H9 (cell line): Measurements from ENCODE around the gene BEST1. TPM values are rescaled to one million over a fixed set of nuclear protein-coding genes. Genes with fewer than 3 reads are reported as not detected.

Source experiments
- DNase-seq: peaks from one replicate; pipeline ENCODE4 v3.0.0-alpha.2; 2017
- H2AFZ ChIP-seq: one replicate; pipeline ENCODE4 v1.6.1; 2013; ENCODE audit warnings: mild to moderate bottlenecking, low read length, control low read depth, moderate library complexity
- H2AK5ac ChIP-seq: 2 replicates; pipeline ENCODE4 v1.6.1; 2013; ENCODE audit warnings: low read length, control low read depth, mixed read lengths; ENCODE audit not compliant: insufficient read length
- H2BK120ac ChIP-seq: one replicate; pipeline ENCODE4 v1.6.1; 2013; ENCODE audit warnings: low read depth, mild to moderate bottlenecking, low read length, control low read depth, inconsistent platforms; ENCODE audit not compliant: poor library complexity, severe bottlenecking
- H2BK12ac ChIP-seq: 2 replicates; pipeline ENCODE4 v1.6.1; 2013; ENCODE audit warnings: low read length, control low read depth, mixed read lengths, low read depth; ENCODE audit not compliant: insufficient read length
- H2BK15ac ChIP-seq: 2 replicates; pipeline ENCODE4 v1.6.1; 2013; ENCODE audit warnings: low read depth, low read length, control low read depth
- H2BK20ac ChIP-seq: one replicate; pipeline ENCODE4 v1.6.1; 2013; ENCODE audit warnings: low read depth, mild to moderate bottlenecking, low read length, control low read depth, inconsistent platforms; ENCODE audit not compliant: poor library complexity, severe bottlenecking
- H2BK5ac ChIP-seq: 2 replicates; pipeline ENCODE4 v1.6.1; 2013; ENCODE audit warnings: low read length, control low read depth, mixed read lengths; ENCODE audit not compliant: insufficient read length
- H3K14ac ChIP-seq: 2 replicates; pipeline ENCODE4 v1.6.1; 2013; ENCODE audit warnings: low read length, control low read depth; ENCODE audit not compliant: insufficient read depth
- H3K18ac ChIP-seq: 2 replicates; pipeline ENCODE4 v1.6.1; 2013; ENCODE audit warnings: low read depth, mild to moderate bottlenecking, mixed read lengths, low read length, control low read depth; ENCODE audit not compliant: insufficient read length
- H3K23ac ChIP-seq: 2 replicates; pipeline ENCODE4 v1.6.1; 2013; ENCODE audit warnings: low read length, control low read depth, mixed read lengths, low read depth; ENCODE audit not compliant: insufficient read length
- H3K23me2 ChIP-seq: 2 replicates; pipeline ENCODE4 v1.6.1; 2013; ENCODE audit warnings: low read depth, mild to moderate bottlenecking, mixed read lengths, low read length, control low read depth; ENCODE audit not compliant: insufficient read length, poor library complexity, severe bottlenecking
- H3K27ac ChIP-seq: 2 replicates; pipeline ENCODE4 v1.5.1; 2013; ENCODE audit warnings: low read length, control low read depth, mixed read lengths, low read depth; ENCODE audit not compliant: insufficient read length
- H3K27me3 ChIP-seq: 2 replicates; pipeline ENCODE4 v1.6.1; 2013; ENCODE audit warnings: low read length, control low read depth, inconsistent platforms; ENCODE audit not compliant: insufficient read depth
- H3K4ac ChIP-seq: 2 replicates; pipeline ENCODE4 v1.6.1; 2013; ENCODE audit warnings: low read depth, mild to moderate bottlenecking, control low read depth, inconsistent platforms, low read length, moderate library complexity
- H3K4me1 ChIP-seq: 2 replicates; pipeline ENCODE4 v1.6.1; 2013; ENCODE audit warnings: low read length, control low read depth, inconsistent platforms; ENCODE audit not compliant: insufficient read depth
- H3K4me2 ChIP-seq: 2 replicates; pipeline ENCODE4 v1.6.1; 2013; ENCODE audit warnings: low read length, control low read depth, mixed read lengths; ENCODE audit not compliant: insufficient read length, insufficient read depth
- H3K56ac ChIP-seq: 2 replicates; pipeline ENCODE4 v1.6.1; 2013; ENCODE audit warnings: low read depth, mild to moderate bottlenecking, mixed read lengths, low read length, control low read depth; ENCODE audit not compliant: insufficient read length
- H3K79me1 ChIP-seq: 2 replicates; pipeline ENCODE4 v1.6.1; 2013; ENCODE audit warnings: low read depth, mild to moderate bottlenecking, moderate library complexity, low read length, control low read depth, inconsistent platforms; ENCODE audit not compliant: insufficient read depth, poor library complexity, severe bottlenecking
- H3K79me2 ChIP-seq: 2 replicates; pipeline ENCODE4 v1.6.1; 2013; ENCODE audit warnings: low read length, control low read depth, inconsistent platforms; ENCODE audit not compliant: insufficient read depth
- H3K9ac ChIP-seq: 2 replicates; pipeline ENCODE4 v1.6.1; 2013; ENCODE audit warnings: low read length, control low read depth, mixed read lengths; ENCODE audit not compliant: insufficient read length; ENCODE audit errors: extremely low read depth
- H3K9me3 ChIP-seq: one replicate; pipeline ENCODE4 v1.6.1; 2013; ENCODE audit warnings: low read depth, low read length, inconsistent platforms; ENCODE audit not compliant: control insufficient read depth
- H3T11ph ChIP-seq: one replicate; pipeline ENCODE4 v1.6.1; 2013; ENCODE audit warnings: mild to moderate bottlenecking, low read length, control low read depth, inconsistent platforms
- H4K20me1 ChIP-seq: one replicate; pipeline ENCODE4 v1.6.1; 2013; ENCODE audit not compliant: control insufficient read depth, insufficient read length, insufficient read depth
- H4K5ac ChIP-seq: 2 replicates; pipeline ENCODE4 v1.6.1; 2013; ENCODE audit warnings: low read depth, mild to moderate bottlenecking, mixed read lengths, low read length, control low read depth; ENCODE audit not compliant: insufficient read length
- H4K8ac ChIP-seq: replicated peaks from 2 replicates; pipeline ENCODE4 v1.6.1; 2013; ENCODE audit warnings: low read length, control low read depth, mixed read lengths, low read depth; ENCODE audit not compliant: insufficient read length
- H4K91ac ChIP-seq: 2 replicates; pipeline ENCODE4 v1.6.1; 2013; ENCODE audit warnings: low read depth, mild to moderate bottlenecking, moderate library complexity, mixed read lengths, low read length, control low read depth; ENCODE audit not compliant: insufficient read length
- H3K27ac Mint-ChIP-seq, 3 experiments: 2 replicates in 2 of 3; 3 replicates in 1 of 3; pipeline ENCODE4 v1.8.0; 2020 to 2021; ENCODE audit warnings: mixed read lengths in 3 of 3, mild to moderate bottlenecking in 1 of 3, moderate library complexity in 1 of 3
- H3K27me3 Mint-ChIP-seq: 2 replicates; pipeline ENCODE4 v1.8.0; 2021; ENCODE audit warnings: low read depth, mild to moderate bottlenecking, moderate library complexity, mixed read lengths
- H3K36me3 Mint-ChIP-seq, 3 experiments: 2 replicates in 2 of 3; 3 replicates in 1 of 3; pipeline ENCODE4 v1.8.0; 2020 to 2021; ENCODE audit warnings: low read depth in 3 of 3, mixed read lengths in 3 of 3; ENCODE audit not compliant: insufficient read depth in 1 of 3
- H3K4me1 Mint-ChIP-seq, 2 experiments: 2 replicates each; pipeline ENCODE4 v1.8.0; 2020; ENCODE audit warnings: mixed read lengths in 2 of 2
- H3K4me3 Mint-ChIP-seq, 2 experiments: 2 replicates in 1 of 2; 3 replicates in 1 of 2; pipeline ENCODE4 v1.8.0; 2020 to 2021; ENCODE audit warnings: mild to moderate bottlenecking in 2 of 2, mixed read lengths in 2 of 2, moderate library complexity in 1 of 2
- H3K9me3 Mint-ChIP-seq, 2 experiments: 2 replicates in 1 of 2; 3 replicates in 1 of 2; pipeline ENCODE4 v1.8.0; 2020; ENCODE audit warnings: mild to moderate bottlenecking in 2 of 2, mixed read lengths in 2 of 2, moderate library complexity in 1 of 2
- WGBS: extraction: QIAGEN DNeasy Blood & Tissue Kit; methylation state at CpG from one replicate; pipeline ENCODE4 v1.1.7; 2013; ENCODE audit warnings: missing lambda C conversion rate, low lambda C conversion rate, mixed read lengths; ENCODE audit not compliant: insufficient read length; ENCODE audit errors: extremely low coverage; 5-methylcytosine and 5-hydroxymethylcytosine counted together
- total RNA-seq: library from RNA; stranded (reverse); gene quantifications from 2 replicates; pipeline ENCODE4 v1.2.1, GENCODE V29; 2021
- TF ChIP-seq, protein P1 (sequence below): fragments of 200-600 bp; sonication (generic); conservative IDR thresholded peaks from 3 replicates; pipeline ENCODE4 v1.8.0; 2021; ENCODE audit warnings: antibody characterized with exemption, mild to moderate bottlenecking

BEST1 gene
- total RNA-seq, 1 experiment from 2014 or later: 0.24 TPM

DNA sequence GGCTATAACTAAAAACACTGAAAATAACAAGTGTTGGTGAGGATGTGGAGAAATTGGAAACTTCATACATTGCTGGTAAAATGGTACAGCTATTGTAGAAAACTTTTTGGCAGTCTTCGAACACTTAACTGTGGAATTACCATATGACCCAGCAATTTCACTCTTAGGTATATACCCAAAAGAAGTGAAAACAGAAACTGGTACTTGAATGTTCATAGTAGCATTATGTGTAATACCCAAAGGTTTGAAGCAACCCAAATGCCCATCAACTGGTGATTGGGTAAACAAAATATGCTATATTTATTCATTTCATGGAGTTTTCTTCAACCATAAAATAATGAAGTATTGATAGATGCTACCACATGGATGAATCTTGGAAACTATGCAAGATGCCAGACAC lies 58.0 kb downstream of the BEST1 start:
- Mint-ChIP-seq H3K4me3 (no peak overlapping the region), H3K27me3 (peaks cover 14% of the 10 kb centered on the region), H3K27ac (no peak overlapping the region), H3K36me3 (no peaks in the 10 kb centered on the region), H3K4me1 (peaks cover 7 to 11% of the 10 kb centered on the region in 2 experiments), H3K9me3 (peaks cover 2 to 3% of the 10 kb centered on the region in 2 experiments; a peak in 2 of 5 replicates)
- H3K23ac ChIP-seq: no peak overlapping the region
- H2AFZ ChIP-seq: no peak overlapping the region
- no peaks in the 10 kb centered on the region for H4K20me1 ChIP-seq
- no peaks in the 10 kb centered on the region for H3K79me2 ChIP-seq
- no peak overlapping the region for H2AK5ac ChIP-seq
- H3K56ac ChIP-seq: no peak overlapping the region
- TF ChIP-seq, protein P1, sequence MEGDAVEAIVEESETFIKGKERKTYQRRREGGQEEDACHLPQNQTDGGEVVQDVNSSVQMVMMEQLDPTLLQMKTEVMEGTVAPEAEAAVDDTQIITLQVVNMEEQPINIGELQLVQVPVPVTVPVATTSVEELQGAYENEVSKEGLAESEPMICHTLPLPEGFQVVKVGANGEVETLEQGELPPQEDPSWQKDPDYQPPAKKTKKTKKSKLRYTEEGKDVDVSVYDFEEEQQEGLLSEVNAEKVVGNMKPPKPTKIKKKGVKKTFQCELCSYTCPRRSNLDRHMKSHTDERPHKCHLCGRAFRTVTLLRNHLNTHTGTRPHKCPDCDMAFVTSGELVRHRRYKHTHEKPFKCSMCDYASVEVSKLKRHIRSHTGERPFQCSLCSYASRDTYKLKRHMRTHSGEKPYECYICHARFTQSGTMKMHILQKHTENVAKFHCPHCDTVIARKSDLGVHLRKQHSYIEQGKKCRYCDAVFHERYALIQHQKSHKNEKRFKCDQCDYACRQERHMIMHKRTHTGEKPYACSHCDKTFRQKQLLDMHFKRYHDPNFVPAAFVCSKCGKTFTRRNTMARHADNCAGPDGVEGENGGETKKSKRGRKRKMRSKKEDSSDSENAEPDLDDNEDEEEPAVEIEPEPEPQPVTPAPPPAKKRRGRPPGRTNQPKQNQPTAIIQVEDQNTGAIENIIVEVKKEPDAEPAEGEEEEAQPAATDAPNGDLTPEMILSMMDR: no peak
- H4K5ac ChIP-seq: no peak overlapping the region
- H3K9ac ChIP-seq: no peak overlapping the region
- no peak overlapping the region for H3K4ac ChIP-seq
- H4K8ac ChIP-seq: no peak overlapping the region
- WGBS: no CpG with 5 or more reads among the region's 1 CpG
- no peak overlapping the region for H2BK120ac ChIP-seq
- no peak overlapping the region for H3T11ph ChIP-seq
- H3K14ac ChIP-seq: no peak overlapping the region
- H2BK12ac ChIP-seq: no peak overlapping the region
- no peak overlapping the region for H3K4me2 ChIP-seq
- H2BK20ac ChIP-seq: no peak overlapping the region
- no peaks in the 10 kb centered on the region for H3K9me3 ChIP-seq
- no peak overlapping the region for H3K27ac ChIP-seq
- DNase-seq: no peak
- H3K18ac ChIP-seq: no peak overlapping the region
- no peak overlapping the region for H2BK5ac ChIP-seq
- no peaks in the 10 kb centered on the region for H3K4me1 ChIP-seq
- no peak overlapping the region for H4K91ac ChIP-seq
- no peak overlapping the region for H2BK15ac ChIP-seq
- H3K23me2 ChIP-seq: no peaks in the 10 kb centered on the region
- H3K27me3 ChIP-seq: no peaks in the 10 kb centered on the region
- H3K79me1 ChIP-seq: no peaks in the 10 kb centered on the region
